Upper lobe of left lung (tissue), 4 donors: ENCODE measurements around the gene TSHZ1.

ENCODE experiments used
- EP300 ChIP-seq, 4 donors: sonication (generic); formaldehyde crosslinking; IDR thresholded peaks; one replicate each; pipeline ENCODE4 v1.5.1; 2017; ENCODE audit warnings: antibody characterized with exemption in 4 of 4, control low read depth in 2 of 4
- POLR2A ChIP-seq, 4 donors: fragments of 450-650 bp; IDR thresholded peaks; one replicate each; pipeline ENCODE4 v1.5.1; 2016 to 2017; ENCODE audit warnings: antibody characterized with exemption in 4 of 4, mild to moderate bottlenecking in 2 of 4
- POLR2AphosphoS5 ChIP-seq, 2 donors: sonication (generic); formaldehyde crosslinking; IDR thresholded peaks; one replicate each; pipeline ENCODE4 v1.5.1; 2017; ENCODE audit warnings: antibody characterized with exemption in 2 of 2
- TF ChIP-seq, protein P1 (sequence below), 6 experiments: fragments of 450-650 bp in 4 of 6; fragments of 200-600 bp in 2 of 6; sonication (generic) in 2 of 6; IDR thresholded peaks; one replicate each; pipeline ENCODE4 v1.5.1; 2016 to 2019; ENCODE audit warnings: antibody characterized with exemption in 6 of 6

DNA sequence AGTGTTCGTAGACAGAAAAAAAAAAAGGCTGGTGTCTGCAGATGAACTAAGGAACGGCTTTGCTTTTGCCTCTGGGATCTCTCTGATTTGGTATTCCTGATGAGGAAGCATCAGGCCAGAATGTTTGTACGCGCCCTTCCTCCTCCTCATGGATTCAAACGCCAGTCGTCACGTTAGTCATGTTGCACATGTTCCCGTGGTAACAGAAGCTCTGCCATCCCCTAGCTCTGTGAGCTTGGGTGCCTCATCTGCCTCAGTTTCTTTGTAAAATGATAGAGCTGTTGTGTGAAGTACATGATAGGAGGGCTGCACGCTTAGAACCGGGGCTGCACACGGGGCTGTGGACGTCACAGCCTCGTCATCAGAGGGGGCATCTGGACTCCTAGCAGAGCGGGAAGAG is 47.0 kb downstream of the TSHZ1 start:
- TF ChIP-seq POLR2A (IDR thresholded peaks at IDR 0.05) (no peak), POLR2AphosphoS5 (IDR thresholded peaks at IDR 0.05) (no peak), EP300 (IDR thresholded peaks at IDR 0.05) (no peak)
- TF ChIP-seq, protein P1, sequence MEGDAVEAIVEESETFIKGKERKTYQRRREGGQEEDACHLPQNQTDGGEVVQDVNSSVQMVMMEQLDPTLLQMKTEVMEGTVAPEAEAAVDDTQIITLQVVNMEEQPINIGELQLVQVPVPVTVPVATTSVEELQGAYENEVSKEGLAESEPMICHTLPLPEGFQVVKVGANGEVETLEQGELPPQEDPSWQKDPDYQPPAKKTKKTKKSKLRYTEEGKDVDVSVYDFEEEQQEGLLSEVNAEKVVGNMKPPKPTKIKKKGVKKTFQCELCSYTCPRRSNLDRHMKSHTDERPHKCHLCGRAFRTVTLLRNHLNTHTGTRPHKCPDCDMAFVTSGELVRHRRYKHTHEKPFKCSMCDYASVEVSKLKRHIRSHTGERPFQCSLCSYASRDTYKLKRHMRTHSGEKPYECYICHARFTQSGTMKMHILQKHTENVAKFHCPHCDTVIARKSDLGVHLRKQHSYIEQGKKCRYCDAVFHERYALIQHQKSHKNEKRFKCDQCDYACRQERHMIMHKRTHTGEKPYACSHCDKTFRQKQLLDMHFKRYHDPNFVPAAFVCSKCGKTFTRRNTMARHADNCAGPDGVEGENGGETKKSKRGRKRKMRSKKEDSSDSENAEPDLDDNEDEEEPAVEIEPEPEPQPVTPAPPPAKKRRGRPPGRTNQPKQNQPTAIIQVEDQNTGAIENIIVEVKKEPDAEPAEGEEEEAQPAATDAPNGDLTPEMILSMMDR (IDR thresholded peaks at IDR 0.05) = no peak
